Effector CD4-positive, alpha-beta T cell (primary cell): Measurements from ENCODE around the gene MGRN1.
"Not testable (repeated sequence)": the region's sequence is repeated elsewhere in the genome, so short reads cannot be mapped to it uniquely, and the experiment has no call there.

Source experiments
- DNase-seq: peaks from one replicate; pipeline ENCODE4 v3.0.0-alpha.2; 2020

MGRN1 gene

DNA sequence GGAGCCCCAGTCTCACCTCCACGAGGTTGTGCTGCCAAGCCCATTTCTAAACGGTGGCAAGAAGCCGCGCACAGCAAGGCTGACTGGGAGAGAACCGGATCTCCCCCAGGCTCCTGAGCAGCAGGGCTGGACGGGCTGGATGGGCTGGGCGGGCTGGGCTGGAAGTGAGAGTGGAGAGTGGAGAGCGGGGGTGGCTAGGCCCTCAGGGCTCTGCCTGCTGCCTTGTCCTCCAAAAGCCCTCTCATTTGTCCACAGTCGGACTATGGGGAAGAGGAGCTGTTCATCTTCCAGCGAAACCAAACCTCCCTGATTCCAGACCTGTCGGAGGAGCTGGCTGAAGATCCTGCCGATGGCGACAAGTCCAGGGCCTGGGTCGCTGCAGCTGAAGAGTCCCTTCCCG lies 112.9 kb downstream of the MGRN1 start:
- no peak for DNase-seq

DNA sequence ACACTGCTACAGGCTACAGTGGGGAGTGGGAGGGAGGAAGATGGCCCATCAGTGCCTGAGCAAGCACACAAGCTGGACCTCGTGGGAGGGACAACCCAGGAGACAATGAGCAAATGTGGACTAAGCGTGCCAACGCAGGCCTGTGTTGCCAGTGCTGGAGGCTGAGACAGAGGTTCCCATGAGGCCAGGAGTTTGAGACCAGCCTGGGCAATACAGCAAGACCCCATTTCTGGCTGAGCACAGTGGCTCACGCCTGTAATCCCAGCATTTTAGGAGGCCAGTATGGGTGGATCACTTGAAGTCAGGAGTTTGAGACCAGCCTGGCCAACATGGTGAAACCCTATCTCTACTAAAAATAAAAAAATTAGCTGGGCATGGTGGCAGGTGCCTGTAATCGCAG lies 113.7 kb downstream of the MGRN1 start:
- not testable (repeated sequence) for DNase-seq
